ENCODE measurements around the gene LAS1L. TPM values are rescaled to one million over a fixed set of nuclear protein-coding genes. Genes with fewer than 3 reads are reported as not detected.

LAS1L gene
- total RNA-seq, 1 donor: 14.1 TPM

DNA sequence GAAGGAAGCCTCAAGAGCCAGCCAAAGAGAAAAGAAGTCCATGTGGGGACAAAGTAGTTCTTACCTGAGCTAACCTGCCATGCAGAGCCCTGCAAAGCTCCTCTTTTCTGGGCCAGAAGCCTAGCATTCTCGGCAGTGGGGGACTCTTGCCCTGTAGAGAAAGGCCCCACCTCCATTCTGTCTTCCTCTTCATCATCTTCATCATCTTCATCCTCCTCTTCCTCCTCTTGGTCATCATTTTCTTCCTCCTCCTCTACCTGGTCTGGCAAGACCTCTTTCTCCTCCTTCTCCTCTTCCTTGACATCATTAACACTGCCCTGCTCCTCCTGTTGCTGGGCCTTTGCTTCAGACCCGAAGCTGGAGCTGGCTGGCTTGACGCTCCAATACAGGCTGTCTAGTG lies 16.7 kb downstream of the LAS1L start:
- Histone ChIP-seq H3K4me1 (ENCODE audit: insufficient read depth, low read length) (no peaks in the 10 kb centered on the region), H4K20me1 (ENCODE audit: insufficient read depth, low read length) (no peaks in the 10 kb centered on the region), H3K4me3 (ENCODE audit: insufficient read depth, low read length) (no peak overlapping the region), H3K4me2 (ENCODE audit: insufficient read depth, low read length) (no peak overlapping the region), H3K36me3 (ENCODE audit: insufficient read depth, low read length) (peaks cover 8% of the 10 kb centered on the region), H3K27ac (ENCODE audit: low read depth, low read length) (no peak overlapping the region), H3K79me2 (ENCODE audit: insufficient read depth, low read length) (no peaks in the 10 kb centered on the region), H3K9me3 (ENCODE audit: low read depth, low read length) (no peaks in the 10 kb centered on the region), H2AFZ (ENCODE audit: low read length) (no peak overlapping the region), H3K27me3 (ENCODE audit: insufficient read depth, low read length) (no peaks in the 10 kb centered on the region)
- no peak for TF ChIP-seq CTCF (IDR thresholded peaks at IDR 0.05; ENCODE audit: extremely low read depth, low read depth, low read length)
- no peak for DNase-seq (ENCODE audit: insufficient read length, low spot score, missing footprints)

- Histone ChIP-seq H3K9me3 (ENCODE audit: low read depth, low read length) (no peaks in the 10 kb centered on the region), H3K79me2 (ENCODE audit: insufficient read depth, low read length) (no peaks in the 10 kb centered on the region), H3K36me3 (ENCODE audit: insufficient read depth, low read length) (peaks cover 8% of the 10 kb centered on the region), H3K4me3 (ENCODE audit: insufficient read depth, low read length) (no peak overlapping the region), H2AFZ (ENCODE audit: low read length) (no peak overlapping the region), H3K4me1 (ENCODE audit: insufficient read depth, low read length) (no peaks in the 10 kb centered on the region), H3K4me2 (ENCODE audit: insufficient read depth, low read length) (no peak overlapping the region), H3K27me3 (ENCODE audit: insufficient read depth, low read length) (no peaks in the 10 kb centered on the region), H3K27ac (ENCODE audit: low read depth, low read length) (no peak overlapping the region), H4K20me1 (ENCODE audit: insufficient read depth, low read length) (no peaks in the 10 kb centered on the region)
- TF ChIP-seq CTCF (IDR thresholded peaks at IDR 0.05; ENCODE audit: extremely low read depth, low read depth, low read length): no peak
- no peak for DNase-seq (ENCODE audit: insufficient read length, low spot score, missing footprints)
Observed at GRCh38 chrX:65516756-65517155, 17.8 kb downstream of the LAS1L start.

DNA sequence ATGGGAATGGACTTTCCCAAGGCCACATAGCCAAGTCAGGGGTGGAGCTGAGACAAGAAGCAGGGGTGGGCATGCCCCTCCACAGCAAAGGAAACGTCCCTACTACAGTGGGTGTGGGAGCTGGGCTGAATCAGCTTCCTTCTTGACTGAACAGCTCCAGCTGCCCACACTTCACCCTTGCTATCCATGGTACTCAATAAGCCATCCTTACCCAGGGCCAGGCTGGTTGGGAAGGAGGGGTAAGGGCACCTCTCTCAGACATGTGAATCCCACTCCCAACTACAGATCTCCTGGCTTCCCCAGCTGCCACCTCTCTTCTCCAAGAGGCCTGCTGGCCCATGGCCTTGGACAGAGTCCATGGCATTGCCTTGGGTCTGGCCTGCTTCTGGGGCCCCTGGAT lies 21.0 kb downstream of the LAS1L start:
- TF ChIP-seq CTCF (IDR thresholded peaks at IDR 0.05; ENCODE audit: extremely low read depth, low read depth, low read length): no peak
- Histone ChIP-seq H4K20me1 (ENCODE audit: insufficient read depth, low read length) (no peaks in the 10 kb centered on the region), H3K27ac (ENCODE audit: low read depth, low read length) (no peak overlapping the region), H2AFZ (ENCODE audit: low read length) (no peak overlapping the region), H3K27me3 (ENCODE audit: insufficient read depth, low read length) (no peaks in the 10 kb centered on the region), H3K4me2 (ENCODE audit: insufficient read depth, low read length) (no peak overlapping the region), H3K9me3 (ENCODE audit: low read depth, low read length) (no peaks in the 10 kb centered on the region), H3K4me3 (ENCODE audit: insufficient read depth, low read length) (no peak overlapping the region), H3K36me3 (ENCODE audit: insufficient read depth, low read length) (no peaks in the 10 kb centered on the region), H3K4me1 (ENCODE audit: insufficient read depth, low read length) (no peaks in the 10 kb centered on the region), H3K79me2 (ENCODE audit: insufficient read depth, low read length) (no peaks in the 10 kb centered on the region)
- DNase-seq (ENCODE audit: insufficient read length, low spot score, missing footprints): no peak

- Histone ChIP-seq H3K4me3 (ENCODE audit: insufficient read depth, low read length) (no peak overlapping the region), H3K79me2 (ENCODE audit: insufficient read depth, low read length) (no peaks in the 10 kb centered on the region), H3K9me3 (ENCODE audit: low read depth, low read length) (no peaks in the 10 kb centered on the region), H2AFZ (ENCODE audit: low read length) (no peak overlapping the region), H3K4me1 (ENCODE audit: insufficient read depth, low read length) (no peaks in the 10 kb centered on the region), H3K4me2 (ENCODE audit: insufficient read depth, low read length) (no peak overlapping the region), H3K27ac (ENCODE audit: low read depth, low read length) (no peak overlapping the region), H4K20me1 (ENCODE audit: insufficient read depth, low read length) (no peaks in the 10 kb centered on the region), H3K27me3 (ENCODE audit: insufficient read depth, low read length) (no peaks in the 10 kb centered on the region), H3K36me3 (ENCODE audit: insufficient read depth, low read length) (no peaks in the 10 kb centered on the region)
- DNase-seq (ENCODE audit: insufficient read length, low spot score, missing footprints): no peak
- TF ChIP-seq CTCF (IDR thresholded peaks at IDR 0.05; ENCODE audit: extremely low read depth, low read depth, low read length): no peak
Observed at GRCh38 chrX:65509400-65509799, 25.2 kb downstream of the LAS1L start.
